ENCODE measurements around the gene P2RX4. TPM values are rescaled to one million over a fixed set of nuclear protein-coding genes. Genes with fewer than 3 reads are reported as not detected.

The P2RX4 gene
- polyA plus RNA-seq, 1 experiment, result 18.9 TPM

DNA sequence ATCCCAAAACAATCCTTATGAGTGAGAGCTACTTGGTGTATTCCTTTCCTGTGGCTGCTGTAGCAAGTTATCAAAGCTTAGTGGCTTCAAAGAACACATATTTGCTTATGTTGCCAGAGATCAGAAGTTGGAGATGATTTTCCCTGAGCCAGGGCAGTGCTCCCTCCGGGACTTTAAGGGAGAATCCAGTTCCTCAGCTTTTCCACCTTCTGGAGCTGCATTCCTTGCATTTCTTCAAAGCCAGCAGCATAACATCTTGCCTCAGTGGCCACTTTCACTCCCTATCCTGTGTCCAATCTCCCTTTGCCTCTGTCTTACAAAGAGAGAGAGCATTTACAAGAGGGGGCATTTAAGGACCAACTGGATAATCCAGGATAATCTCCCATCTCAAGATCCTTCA lies 43.6 kb upstream of the P2RX4 start:
- no peak for DNase-seq (ENCODE audit: low read depth, low spot score)
- H3K27ac ChIP-seq (ENCODE audit: low read depth, low read length), result no peak overlapping the region
- CTCF ChIA-PET, result no interaction called here
- TF ChIP-seq, protein P1, sequence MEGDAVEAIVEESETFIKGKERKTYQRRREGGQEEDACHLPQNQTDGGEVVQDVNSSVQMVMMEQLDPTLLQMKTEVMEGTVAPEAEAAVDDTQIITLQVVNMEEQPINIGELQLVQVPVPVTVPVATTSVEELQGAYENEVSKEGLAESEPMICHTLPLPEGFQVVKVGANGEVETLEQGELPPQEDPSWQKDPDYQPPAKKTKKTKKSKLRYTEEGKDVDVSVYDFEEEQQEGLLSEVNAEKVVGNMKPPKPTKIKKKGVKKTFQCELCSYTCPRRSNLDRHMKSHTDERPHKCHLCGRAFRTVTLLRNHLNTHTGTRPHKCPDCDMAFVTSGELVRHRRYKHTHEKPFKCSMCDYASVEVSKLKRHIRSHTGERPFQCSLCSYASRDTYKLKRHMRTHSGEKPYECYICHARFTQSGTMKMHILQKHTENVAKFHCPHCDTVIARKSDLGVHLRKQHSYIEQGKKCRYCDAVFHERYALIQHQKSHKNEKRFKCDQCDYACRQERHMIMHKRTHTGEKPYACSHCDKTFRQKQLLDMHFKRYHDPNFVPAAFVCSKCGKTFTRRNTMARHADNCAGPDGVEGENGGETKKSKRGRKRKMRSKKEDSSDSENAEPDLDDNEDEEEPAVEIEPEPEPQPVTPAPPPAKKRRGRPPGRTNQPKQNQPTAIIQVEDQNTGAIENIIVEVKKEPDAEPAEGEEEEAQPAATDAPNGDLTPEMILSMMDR (IDR thresholded peaks at IDR 0.05; ENCODE audit: low read depth, low read length), result no peak
- POLR2A ChIA-PET, result no interaction called here
- H3K27me3 ChIP-seq (ENCODE audit: control insufficient read depth, insufficient read depth, low read length), result peaks cover 7% of the 10 kb centered on the region
- no peak overlapping the region for H3K4me3 ChIP-seq (ENCODE audit: low read depth, low read length)
- H3K9me3 ChIP-seq (ENCODE audit: control insufficient read depth, insufficient read depth, low read length), result no peaks in the 10 kb centered on the region

DNA sequence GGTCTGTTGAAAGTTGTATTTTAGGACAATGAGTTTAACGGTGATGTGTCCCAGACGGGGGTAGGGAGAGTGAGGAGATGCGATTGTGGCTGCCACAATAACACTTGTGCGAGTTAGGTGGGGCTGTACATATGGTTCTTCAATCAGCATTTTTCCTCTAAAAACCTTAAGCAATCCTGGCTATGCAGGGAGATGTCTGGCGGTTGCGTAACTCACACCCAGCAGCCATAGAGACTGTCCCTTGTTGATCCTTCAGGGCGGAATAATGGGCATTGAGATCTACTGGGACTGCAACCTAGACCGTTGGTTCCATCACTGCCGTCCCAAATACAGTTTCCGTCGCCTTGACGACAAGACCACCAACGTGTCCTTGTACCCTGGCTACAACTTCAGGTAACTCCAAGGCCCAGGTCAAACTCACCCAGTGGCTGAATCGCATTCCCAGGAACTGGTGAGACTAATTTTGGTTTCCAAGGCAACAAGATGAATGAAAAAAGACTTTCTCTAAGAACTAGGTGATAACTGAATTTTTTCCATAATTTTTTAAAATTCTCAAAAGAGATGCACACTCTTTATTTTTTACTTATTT lies 42.6 kb upstream of the P2RX4 start:
- POLR2A ChIA-PET, result no interaction called here
- DNase-seq (ENCODE audit: low read depth, low spot score), result no peak
- no peak overlapping the region for H3K4me3 ChIP-seq (ENCODE audit: low read depth, low read length)
- no peak overlapping the region for H3K27ac ChIP-seq (ENCODE audit: low read depth, low read length)
- TF ChIP-seq, protein P1 (IDR thresholded peaks at IDR 0.05; ENCODE audit: low read depth, low read length), result no peak
- CTCF ChIA-PET, result no interaction called here
- H3K27me3 ChIP-seq (ENCODE audit: control insufficient read depth, insufficient read depth, low read length), result peaks cover 7% of the 10 kb centered on the region
- H3K9me3 ChIP-seq (ENCODE audit: control insufficient read depth, insufficient read depth, low read length), result no peaks in the 10 kb centered on the region

GRCh38 chr12:121167951-121168350 lies 42.0 kb upstream of the P2RX4 start:
- no peak for DNase-seq (ENCODE audit: low read depth, low spot score)
- Histone ChIP-seq H3K4me3 (ENCODE audit: low read depth, low read length) (no peak overlapping the region), H3K27me3 (ENCODE audit: control insufficient read depth, insufficient read depth, low read length) (peaks cover 7% of the 10 kb centered on the region), H3K9me3 (ENCODE audit: control insufficient read depth, insufficient read depth, low read length) (no peaks in the 10 kb centered on the region), H3K27ac (ENCODE audit: low read depth, low read length) (no peak overlapping the region)
- ChIA-PET POLR2A (no interaction called here), CTCF (no interaction called here)
- TF ChIP-seq, protein P1 (IDR thresholded peaks at IDR 0.05; ENCODE audit: low read depth, low read length), result no peak

GRCh38 chr12:121170151-121170550 lies 39.8 kb upstream of the P2RX4 start:
- H3K27me3 ChIP-seq (ENCODE audit: control insufficient read depth, insufficient read depth, low read length), result peaks cover 8% of the 10 kb centered on the region
- ChIA-PET CTCF (no interaction called here), POLR2A (no interaction called here)
- DNase-seq (ENCODE audit: low read depth, low spot score), result no peak
- H3K27ac ChIP-seq (ENCODE audit: low read depth, low read length), result no peak overlapping the region
- H3K9me3 ChIP-seq (ENCODE audit: control insufficient read depth, insufficient read depth, low read length), result no peaks in the 10 kb centered on the region
- no peak overlapping the region for H3K4me3 ChIP-seq (ENCODE audit: low read depth, low read length)
- TF ChIP-seq, protein P1 (IDR thresholded peaks at IDR 0.05; ENCODE audit: low read depth, low read length), result no peak

- ChIA-PET POLR2A (no interaction called here), CTCF (no interaction called here)
- H3K9me3 ChIP-seq (ENCODE audit: control insufficient read depth, insufficient read depth, low read length), result no peaks in the 10 kb centered on the region
- TF ChIP-seq, protein P1 (IDR thresholded peaks at IDR 0.05; ENCODE audit: low read depth, low read length), result no peak
- peaks cover 7% of the 10 kb centered on the region for H3K27me3 ChIP-seq (ENCODE audit: control insufficient read depth, insufficient read depth, low read length)
- no peak for DNase-seq (ENCODE audit: low read depth, low spot score)
- H3K27ac ChIP-seq (ENCODE audit: low read depth, low read length), result no peak overlapping the region
- H3K4me3 ChIP-seq (ENCODE audit: low read depth, low read length), result no peak overlapping the region
These were observed 39.2 kb upstream of the P2RX4 start for GRCh38 chr12:121170611-121171260.
